Sigmoid colon (tissue), 7 donors: ENCODE measurements around the gene PTX3. TPM values are rescaled to one million over a fixed set of nuclear protein-coding genes. Genes with fewer than 3 reads are reported as not detected.

Experiments used
- DNase-seq: peaks from one replicate; pipeline ENCODE4 v3.0.0-alpha.2; 2019
- H3K27ac ChIP-seq, 4 donors: fragments of 200-600 bp; sonication (generic); one replicate each; pipeline ENCODE4 v1.5.1; 2016 to 2019; ENCODE audit warnings: mild to moderate bottlenecking in 1 of 4
- H3K27me3 ChIP-seq, 3 donors: fragments of 200-600 bp; sonication (generic); one replicate each; pipeline ENCODE4 v1.5.1; 2019; ENCODE audit warnings: mild to moderate bottlenecking in 1 of 3
- H3K36me3 ChIP-seq, 4 donors: fragments of 200-600 bp; sonication (generic); one replicate each; pipeline ENCODE4 v1.5.1; 2016 to 2019
- H3K4me1 ChIP-seq, 4 donors: fragments of 200-600 bp; sonication (generic); one replicate each; pipeline ENCODE4 v1.5.1; 2017 to 2019
- H3K4me3 ChIP-seq, 4 donors: fragments of 200-600 bp; sonication (generic); one replicate each; pipeline ENCODE4 v1.5.1; 2017 to 2019; ENCODE audit warnings: mild to moderate bottlenecking in 2 of 4, moderate library complexity in 1 of 4
- H3K9me3 ChIP-seq, 4 donors: fragments of 200-600 bp in 3 of 4; sonication (generic) in 3 of 4; one replicate each; pipeline versions ENCODE4 v1.5.1 to v1.6.1; 2013 to 2019
- CTCF ChIP-seq, 4 experiments: fragments of 450-650 bp in 3 of 4; fragments of 200-600 bp in 1 of 4; IDR thresholded peaks; one replicate each; pipeline ENCODE4 v1.5.1; 2016 to 2019; ENCODE audit warnings: antibody characterized with exemption in 4 of 4, mild to moderate bottlenecking in 3 of 4, moderate library complexity in 2 of 4
- EP300 ChIP-seq, 4 donors: sonication (generic); formaldehyde crosslinking; IDR thresholded peaks; one replicate each; pipeline ENCODE4 v1.6.1; 2017; ENCODE audit warnings: antibody characterized with exemption in 4 of 4
- POLR2A ChIP-seq, 2 donors: fragments of 450-650 bp; IDR thresholded peaks; one replicate each; pipeline ENCODE4 v1.6.1; 2016; ENCODE audit warnings: antibody characterized with exemption in 2 of 2, mild to moderate bottlenecking in 2 of 2, moderate library complexity in 2 of 2
- POLR2AphosphoS5 ChIP-seq, 4 donors: sonication (generic); formaldehyde crosslinking; IDR thresholded peaks; one replicate each; pipeline ENCODE4 v1.6.1; 2017; ENCODE audit warnings: antibody characterized with exemption in 4 of 4
- WGBS, 2 donors: extraction: QIAGEN DNeasy Blood & Tissue Kit; methylation state at CpG; one replicate each; pipeline ENCODE4 v1.1.7; 2013; 5-methylcytosine and 5-hydroxymethylcytosine counted together
- intact Hi-C: fragments of 100-400 bp; cut with DNase I; formaldehyde crosslinking; loops from one replicate; pipeline ENCODE4 v1.15.1; 2023
- polyA plus RNA-seq, 3 donors: library from polyadenylated mRNA; stranded (reverse); fragments of 200-250 nt; gene quantifications; one replicate each; pipeline ENCODE4 v1.2.3, GENCODE V29; 2013
- total RNA-seq, 4 donors: library from RNA; depleted of rRNA; stranded (reverse); fragments of >200 nt; gene quantifications; one replicate each; pipeline ENCODE4 v1.1.0, GENCODE V29; 2016
- donor health status: healthy with polysubstance abuse.
- donor health status: Bipolar disorder and iron deficiency.
- donor health status: healthy.

PTX3 gene
- total and polyA plus RNA-seq, 7 donors: 0.69 to 34.2 (median 5.4) TPM

DNA sequence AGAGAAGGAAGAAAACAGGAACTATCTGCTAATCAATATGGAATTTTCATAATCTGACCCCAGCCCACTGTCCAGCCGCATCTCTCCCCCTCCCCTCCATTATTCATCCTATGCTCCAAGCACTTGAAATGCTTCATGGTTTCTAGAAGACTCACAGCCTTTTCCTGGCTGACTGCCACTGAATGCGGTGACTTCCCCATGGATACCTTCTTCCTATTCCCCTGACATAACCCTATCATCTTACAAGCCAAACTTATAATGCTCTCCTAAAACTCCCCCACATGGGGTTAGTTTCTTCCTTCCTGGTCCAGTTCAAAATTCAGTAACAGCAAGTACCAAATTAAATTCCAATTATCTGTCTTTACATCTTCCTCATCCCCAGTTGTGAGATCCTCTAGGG lies 31.2 kb upstream of the PTX3 start:
- Histone ChIP-seq H3K4me1 (no peaks in the 10 kb centered on the region), H3K27me3 (no peaks in the 10 kb centered on the region), H3K4me3 (no peak overlapping the region), H3K36me3 (no peaks in the 10 kb centered on the region), H3K27ac (no peak overlapping the region), H3K9me3 (no peaks in the 10 kb centered on the region)
- DNase-seq: no peak
- TF ChIP-seq CTCF (IDR thresholded peaks at IDR 0.05) (no peak), POLR2A (IDR thresholded peaks at IDR 0.05) (no peak), EP300 (IDR thresholded peaks at IDR 0.05) (no peak), POLR2AphosphoS5 (IDR thresholded peaks at IDR 0.05) (no peak)
- 82 to 83% methylated on average over 2 of the region's 2 CpGs for WGBS, 2 donors
- intact Hi-C loops: no loop called here

DNA sequence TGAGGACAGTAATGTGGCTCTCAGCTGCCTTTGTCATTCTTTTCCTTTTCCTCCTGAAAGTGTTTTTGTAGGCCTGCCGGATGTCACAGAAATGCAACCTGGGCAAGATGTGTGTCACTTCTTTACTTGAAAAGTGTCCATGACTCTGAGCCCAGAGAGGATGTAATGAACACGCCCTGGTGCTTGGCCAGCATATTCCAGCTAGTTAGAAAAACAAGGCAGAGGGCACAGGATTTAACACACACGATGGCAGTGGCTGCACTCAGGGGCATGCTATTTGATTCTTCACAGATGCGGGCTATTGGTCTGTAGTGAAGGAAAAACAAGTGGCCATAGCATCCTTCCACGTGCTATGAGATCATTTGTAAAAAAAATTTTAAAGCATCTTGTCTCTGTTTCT lies 30.3 kb upstream of the PTX3 start:
- Histone ChIP-seq H3K4me1 (no peaks in the 10 kb centered on the region), H3K4me3 (no peak overlapping the region), H3K9me3 (no peaks in the 10 kb centered on the region), H3K27me3 (no peaks in the 10 kb centered on the region), H3K27ac (no peak overlapping the region), H3K36me3 (no peaks in the 10 kb centered on the region)
- no peak for DNase-seq
- intact Hi-C loops: no loop called here
- 78% methylated on average over 5 of the region's 5 CpGs for WGBS, 2 donors
- TF ChIP-seq POLR2AphosphoS5 (IDR thresholded peaks at IDR 0.05) (no peak), EP300 (IDR thresholded peaks at IDR 0.05) (no peak), POLR2A (IDR thresholded peaks at IDR 0.05) (no peak), CTCF (IDR thresholded peaks at IDR 0.05) (no peak)

- Histone ChIP-seq H3K9me3 (no peaks in the 10 kb centered on the region), H3K4me3 (no peak overlapping the region), H3K27me3 (no peaks in the 10 kb centered on the region), H3K4me1 (no peaks in the 10 kb centered on the region), H3K27ac (no peak overlapping the region), H3K36me3 (no peaks in the 10 kb centered on the region)
- WGBS, 2 donors: 75 to 85% methylated on average over 3 of the region's 3 CpGs
- intact Hi-C loops: no loop called here
- TF ChIP-seq POLR2A (IDR thresholded peaks at IDR 0.05): no peak
- no peak for TF ChIP-seq POLR2AphosphoS5 (IDR thresholded peaks at IDR 0.05)
- TF ChIP-seq EP300 (IDR thresholded peaks at IDR 0.05): no peak
- no peak for DNase-seq
These were observed 28.9 kb upstream of the PTX3 start for GRCh38 chr3:157407769-157408168.

GRCh38 chr3:157408499-157409149 lies 28.0 kb upstream of the PTX3 start:
- no peaks in the 10 kb centered on the region for H3K9me3 ChIP-seq
- no peaks in the 10 kb centered on the region for H3K36me3 ChIP-seq
- no peaks in the 10 kb centered on the region for H3K4me1 ChIP-seq
- DNase-seq: no peak
- no peak for TF ChIP-seq POLR2A (IDR thresholded peaks at IDR 0.05)
- no peak for TF ChIP-seq POLR2AphosphoS5 (IDR thresholded peaks at IDR 0.05)
- no peak for TF ChIP-seq EP300 (IDR thresholded peaks at IDR 0.05)
- TF ChIP-seq CTCF (IDR thresholded peaks at IDR 0.05): no peak
- WGBS, 2 donors: 47 to 72% methylated on average over 4 of the region's 4 CpGs
- no peak overlapping the region for H3K27ac ChIP-seq
- no peak overlapping the region for H3K4me3 ChIP-seq
- intact Hi-C loops: no loop called here
- no peaks in the 10 kb centered on the region for H3K27me3 ChIP-seq

- intact Hi-C loops: no loop called here
- Histone ChIP-seq H3K4me3 (no peak overlapping the region), H3K4me1 (no peaks in the 10 kb centered on the region), H3K27ac (no peak overlapping the region), H3K9me3 (no peaks in the 10 kb centered on the region), H3K36me3 (no peaks in the 10 kb centered on the region), H3K27me3 (no peaks in the 10 kb centered on the region)
- 79 to 85% methylated on average over 2 of the region's 2 CpGs for WGBS, 2 donors
- TF ChIP-seq POLR2AphosphoS5 (IDR thresholded peaks at IDR 0.05) (no peak), POLR2A (IDR thresholded peaks at IDR 0.05) (no peak), EP300 (IDR thresholded peaks at IDR 0.05) (no peak), CTCF (IDR thresholded peaks at IDR 0.05) (no peak)
- DNase-seq: no peak
These were observed 27.1 kb upstream of the PTX3 start for GRCh38 chr3:157409516-157409915.
